GM15510 (cell line): Measurements from ENCODE around the gene FOXO6.

Source experiments
- POLR2A ChIP-seq: IDR thresholded peaks from 3 replicates; pipeline ENCODE4 v1.6.1; 2011; ENCODE audit warnings: borderline replicate concordance; ENCODE audit not compliant: insufficient read length; ENCODE audit errors: extremely low read depth

FOXO6 gene

DNA sequence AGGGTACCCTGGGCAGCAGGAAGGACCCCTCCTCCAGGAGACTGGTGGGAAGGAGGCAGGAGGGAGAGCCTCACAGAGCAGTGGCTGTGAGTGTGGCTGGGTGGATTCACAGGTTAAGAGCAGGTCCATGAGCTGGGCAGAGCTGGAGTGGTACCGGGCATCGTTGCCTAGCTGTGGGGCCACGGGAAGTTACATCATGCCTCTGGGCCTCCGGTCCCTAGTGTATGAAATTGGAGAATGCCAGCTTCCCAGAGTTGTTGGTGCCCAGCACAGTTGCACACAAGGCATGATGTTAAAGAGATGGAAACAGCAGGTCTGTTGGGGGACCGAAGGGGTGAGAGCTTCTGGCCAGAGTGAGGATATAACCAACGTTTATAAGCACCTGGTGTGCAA, 18.5 kb downstream of the FOXO6 start:
- no peak for TF ChIP-seq POLR2A

DNA sequence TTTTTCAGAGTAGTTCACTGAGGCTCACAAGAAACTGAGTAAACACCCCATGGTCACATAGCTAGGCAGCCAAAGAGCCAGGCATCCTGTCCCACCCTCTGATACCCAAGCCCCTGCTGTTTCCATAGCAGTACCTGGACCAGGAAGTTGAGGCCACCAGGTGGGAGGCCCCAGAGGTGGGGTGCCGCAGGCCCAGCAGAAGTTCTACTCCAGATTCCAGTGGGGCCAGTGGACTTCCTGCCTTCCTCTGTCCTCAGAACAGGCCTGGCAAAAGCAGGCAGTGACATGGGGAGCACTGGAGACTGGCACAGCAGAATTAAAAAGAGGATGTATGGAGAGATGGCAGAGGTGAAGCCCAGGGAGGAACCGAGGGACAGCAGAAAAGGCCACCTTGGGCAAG, 19.0 kb downstream of the FOXO6 start:
- TF ChIP-seq POLR2A = no peak

DNA sequence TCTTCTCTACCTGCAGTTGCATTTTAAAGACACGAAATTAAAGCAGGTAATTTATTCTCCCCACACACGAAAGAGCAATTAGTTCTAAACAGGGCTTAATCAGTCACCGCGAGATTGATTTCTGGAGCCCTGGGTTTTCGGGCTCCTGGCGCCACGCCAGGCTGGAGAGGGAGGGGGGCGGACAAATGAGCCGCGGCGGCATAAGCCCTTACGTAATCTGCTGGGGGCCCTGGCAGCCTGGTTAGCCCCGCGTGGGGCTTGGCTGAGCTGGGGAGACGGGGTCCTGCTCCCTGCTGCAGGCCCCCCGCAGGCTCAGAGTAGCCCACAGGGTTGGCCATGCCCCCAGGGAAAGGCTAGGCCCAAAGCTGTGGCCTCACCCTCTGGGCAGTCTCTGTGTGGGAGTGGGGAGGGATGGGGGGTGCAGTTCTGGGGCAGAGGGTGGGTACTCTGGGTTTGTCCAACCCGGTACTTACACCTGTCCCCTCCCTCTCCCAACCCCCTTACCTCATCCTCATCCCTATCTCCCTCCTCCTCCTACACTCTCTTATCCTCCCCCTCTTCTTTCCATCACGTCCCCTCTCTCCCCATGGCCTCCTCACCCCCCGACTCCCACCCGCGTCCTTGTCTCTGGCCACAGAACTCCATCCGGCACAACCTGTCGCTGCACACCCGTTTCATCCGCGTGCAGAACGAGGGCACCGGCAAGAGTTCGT, 19.9 kb downstream of the FOXO6 start:
- no peak for TF ChIP-seq POLR2A

DNA sequence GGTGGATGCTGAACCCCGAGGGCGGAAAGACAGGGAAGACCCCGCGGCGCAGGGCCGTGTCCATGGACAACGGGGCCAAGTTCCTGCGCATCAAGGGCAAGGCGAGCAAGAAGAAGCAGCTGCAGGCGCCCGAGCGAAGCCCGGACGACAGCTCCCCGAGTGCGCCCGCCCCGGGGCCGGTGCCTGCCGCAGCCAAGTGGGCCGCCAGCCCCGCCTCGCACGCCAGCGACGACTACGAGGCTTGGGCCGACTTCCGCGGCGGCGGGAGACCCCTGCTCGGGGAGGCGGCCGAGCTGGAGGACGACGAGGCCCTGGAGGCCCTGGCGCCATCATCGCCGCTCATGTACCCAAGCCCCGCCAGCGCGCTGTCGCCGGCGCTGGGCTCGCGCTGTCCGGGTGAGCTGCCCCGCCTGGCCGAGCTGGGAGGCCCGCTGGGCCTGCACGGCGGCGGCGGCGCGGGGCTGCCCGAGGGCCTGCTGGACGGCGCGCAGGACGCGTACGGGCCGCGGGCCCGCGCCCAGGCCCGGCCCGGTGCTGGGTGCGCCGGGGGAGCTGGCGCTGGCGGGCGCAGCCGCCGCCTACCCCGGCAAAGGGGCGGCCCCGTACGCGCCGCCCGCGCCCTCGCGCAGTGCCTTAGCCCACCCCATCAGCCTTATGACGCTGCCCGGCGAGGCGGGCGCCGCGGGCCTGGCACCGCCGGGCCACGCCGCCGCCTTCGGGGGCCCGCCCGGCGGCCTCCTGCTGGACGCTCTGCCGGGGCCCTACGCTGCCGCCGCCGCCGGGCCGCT, 20.7 kb downstream of the FOXO6 start:
- no peak for TF ChIP-seq POLR2A

DNA sequence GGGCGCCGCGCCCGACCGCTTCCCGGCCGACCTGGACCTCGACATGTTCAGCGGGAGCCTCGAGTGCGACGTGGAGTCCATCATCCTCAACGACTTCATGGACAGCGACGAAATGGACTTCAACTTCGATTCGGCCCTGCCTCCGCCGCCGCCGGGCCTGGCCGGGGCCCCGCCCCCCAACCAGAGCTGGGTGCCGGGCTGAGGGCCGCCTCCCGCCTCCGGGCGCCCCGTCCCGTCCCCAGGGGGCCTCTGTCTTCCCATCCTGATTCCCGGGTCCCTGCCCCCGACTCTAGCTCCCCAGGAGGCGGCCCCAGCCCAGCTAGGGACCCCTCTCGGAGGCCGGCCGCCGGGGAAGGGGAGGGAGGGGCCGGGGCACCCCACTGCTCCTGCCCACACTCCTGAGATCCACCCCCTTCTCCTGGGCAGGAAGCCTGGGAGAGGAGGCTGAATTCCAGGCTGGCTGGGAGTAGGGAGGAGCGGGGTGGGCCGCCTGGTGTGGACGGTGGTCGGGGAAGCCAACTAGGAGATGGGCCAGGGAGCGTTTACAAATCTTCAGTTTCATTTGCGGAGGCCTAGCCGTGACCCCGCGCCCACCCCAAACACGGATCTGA, 21.4 kb downstream of the FOXO6 start:
- TF ChIP-seq POLR2A = no peak

DNA sequence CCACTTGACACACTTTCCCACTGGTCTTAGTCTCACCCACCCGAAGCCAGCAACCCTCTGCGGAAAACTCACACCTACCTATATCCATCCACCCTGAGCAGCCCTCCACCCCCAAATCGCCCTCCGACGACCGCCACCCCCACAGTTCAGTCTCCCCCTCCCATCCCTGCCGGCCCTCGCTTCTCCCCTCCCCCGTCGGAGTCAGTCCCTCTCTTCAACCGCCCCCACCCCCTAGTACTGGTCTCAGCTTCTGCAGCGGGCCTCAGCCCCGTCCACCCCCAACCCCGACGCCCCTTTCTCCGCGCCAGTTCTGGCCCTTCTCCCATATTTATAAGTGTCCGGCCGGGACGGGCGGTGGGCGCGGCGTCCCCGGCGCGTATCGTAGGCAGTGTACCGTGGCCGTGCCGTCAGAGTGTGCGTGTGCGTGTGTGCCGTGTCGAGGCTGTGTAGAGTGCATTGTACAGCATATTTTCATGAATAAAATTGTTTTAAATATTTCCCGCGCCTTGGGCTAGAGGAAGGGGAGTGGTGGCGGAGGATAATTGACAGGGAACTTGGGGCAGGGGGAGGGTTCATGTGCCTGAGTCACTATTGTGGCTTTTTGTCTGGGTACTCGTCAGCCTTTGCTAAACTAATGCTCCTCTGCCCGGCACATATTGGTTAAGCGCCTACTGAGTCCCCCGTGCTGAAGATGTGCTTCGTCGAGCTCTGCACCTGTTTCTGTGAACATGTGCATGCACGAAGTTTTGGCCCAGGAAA, 22.0 kb downstream of the FOXO6 start:
- no peak for TF ChIP-seq POLR2A

DNA sequence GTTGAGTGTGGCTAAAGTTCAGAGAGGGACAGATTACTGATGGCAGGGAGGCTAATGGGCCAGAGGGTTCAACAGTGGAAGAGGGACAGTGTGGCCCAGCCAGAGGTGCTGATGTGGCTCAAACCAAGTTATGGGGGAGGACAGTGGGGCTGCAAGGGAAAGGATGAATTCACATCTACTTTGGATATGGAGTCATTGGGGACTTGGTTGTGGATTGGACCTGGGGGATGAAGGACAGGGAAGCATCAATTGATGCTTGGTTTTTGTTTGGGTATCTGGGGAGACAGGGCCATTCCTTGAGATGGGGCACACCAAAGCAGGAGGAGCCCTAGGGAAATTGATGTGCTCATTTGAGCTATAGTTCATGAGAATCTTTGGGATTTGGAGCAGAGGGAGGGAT, 23.3 kb downstream of the FOXO6 start:
- no peak for TF ChIP-seq POLR2A

DNA sequence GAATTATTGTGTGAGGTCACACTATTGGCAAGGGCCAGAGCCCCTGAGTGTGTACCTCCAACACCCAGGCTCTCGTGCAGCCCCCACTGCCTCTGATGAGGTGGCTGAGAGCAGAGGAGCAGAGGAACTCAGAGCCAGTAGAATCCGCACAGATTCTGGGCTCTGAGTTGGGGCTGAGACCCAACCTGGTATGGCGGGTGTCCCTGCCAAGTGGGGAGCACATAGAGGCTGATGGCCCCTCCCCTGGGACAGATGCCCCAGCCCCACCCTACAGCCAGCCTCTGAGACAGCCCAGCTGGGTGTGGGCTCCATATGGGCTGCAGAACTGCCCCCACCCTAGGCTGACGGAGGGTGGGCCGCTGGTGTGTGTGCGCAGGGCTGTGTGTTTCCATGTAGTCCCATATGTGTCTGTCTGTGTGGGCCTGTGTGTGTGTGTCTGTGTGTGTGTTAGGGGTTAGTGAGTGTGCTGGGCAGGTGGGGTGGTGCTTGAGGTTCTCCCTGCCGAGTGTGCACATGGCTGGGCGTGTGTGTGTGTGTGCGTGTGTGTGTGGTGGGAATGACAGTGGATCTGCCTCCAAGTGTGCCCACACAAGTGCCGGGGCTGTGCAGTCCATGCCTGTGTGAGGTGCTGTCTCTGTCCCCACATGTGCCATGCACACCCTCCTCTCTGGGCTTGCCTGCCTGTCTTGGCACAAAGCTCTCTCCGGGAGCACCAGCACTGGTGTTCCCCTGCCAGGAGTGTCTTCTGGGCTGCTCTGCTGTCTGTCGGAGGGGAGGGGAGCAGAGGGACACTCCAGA, 24.4 kb downstream of the FOXO6 start:
- TF ChIP-seq POLR2A = no peak

DNA sequence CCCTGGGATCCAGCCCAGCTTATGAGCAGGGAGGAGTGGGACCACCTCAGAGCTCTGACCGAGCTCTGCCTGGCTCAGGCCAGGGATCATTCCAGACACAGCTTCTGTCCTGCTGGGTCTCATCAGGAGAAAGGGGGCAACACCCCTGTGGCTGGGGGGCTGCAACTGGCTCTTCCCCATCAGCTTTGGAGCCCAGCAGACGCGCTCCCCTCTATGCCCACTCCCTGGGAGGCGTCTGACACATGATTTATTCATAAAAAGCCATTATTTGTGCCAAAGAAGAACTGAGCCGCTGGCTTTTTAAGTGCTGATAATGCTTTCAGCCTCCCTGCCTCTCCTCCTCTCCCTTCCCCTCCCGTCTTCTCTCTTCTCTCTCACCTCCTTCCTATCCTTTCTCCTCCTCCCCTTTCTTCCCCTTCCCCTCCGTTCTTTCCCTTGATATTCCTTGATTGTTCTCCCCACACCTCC, 25.0 kb downstream of the FOXO6 start:
- no peak for TF ChIP-seq POLR2A

DNA sequence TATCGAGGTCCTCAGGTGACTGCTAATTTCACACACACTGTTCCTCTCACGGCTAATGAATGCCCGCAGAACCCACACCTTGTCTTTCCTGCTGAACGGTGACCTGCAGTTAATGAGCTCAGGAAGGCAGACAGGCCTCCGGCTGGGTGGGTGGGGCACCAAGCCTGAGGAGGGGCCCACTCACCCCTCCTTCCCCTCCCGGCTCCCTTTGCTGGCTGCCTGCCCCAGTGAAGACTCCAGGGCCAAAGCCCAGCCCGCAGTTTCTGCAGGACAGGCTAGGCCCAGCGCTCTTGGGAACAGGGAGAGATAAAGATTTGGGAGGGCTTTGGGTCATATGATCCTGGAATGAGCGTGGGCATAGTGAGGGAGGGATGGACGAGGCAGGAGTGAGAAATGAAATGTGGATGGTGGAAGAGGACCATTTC, 26.4 kb downstream of the FOXO6 start:
- TF ChIP-seq POLR2A = no peak

DNA sequence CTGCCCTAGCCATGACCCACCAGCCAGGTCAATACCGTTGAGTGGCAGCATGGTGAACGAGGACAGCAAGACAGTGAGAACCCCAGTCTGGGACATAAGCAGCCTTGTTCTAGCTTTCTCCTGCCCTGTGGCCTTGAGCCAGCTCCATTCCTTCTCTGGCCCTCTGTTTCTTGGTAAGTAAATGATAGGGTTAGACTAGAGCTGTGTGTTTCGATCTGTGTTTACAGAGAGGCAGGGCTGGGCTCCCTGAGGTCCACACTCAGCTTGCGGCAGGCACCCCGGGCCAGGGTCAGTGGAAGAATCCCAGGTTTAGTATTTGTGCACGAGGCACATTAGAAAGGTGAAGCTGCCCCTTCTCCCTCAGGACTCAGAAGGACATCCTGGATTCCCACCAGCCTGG, 27.3 kb downstream of the FOXO6 start:
- TF ChIP-seq POLR2A = no peak

DNA sequence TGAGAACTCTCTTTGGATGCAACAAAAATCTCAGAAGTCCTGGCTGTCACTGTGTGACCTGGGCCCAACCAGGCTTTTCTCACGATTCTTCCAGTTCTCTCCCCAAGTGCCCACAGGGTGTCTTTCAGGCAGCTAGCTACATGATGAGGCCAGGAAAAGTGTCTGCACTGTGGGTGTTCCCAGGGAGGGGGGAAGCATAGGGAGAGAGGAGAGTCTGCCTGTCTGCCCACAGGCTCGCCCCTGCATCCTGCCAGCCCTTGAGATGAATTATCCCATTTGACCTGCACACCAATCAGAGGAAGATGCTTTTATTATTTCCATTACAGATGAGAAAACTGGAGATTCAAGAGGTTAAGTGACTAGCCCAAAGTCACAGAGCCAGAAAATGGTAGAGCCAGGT, 27.8 kb downstream of the FOXO6 start:
- no peak for TF ChIP-seq POLR2A

DNA sequence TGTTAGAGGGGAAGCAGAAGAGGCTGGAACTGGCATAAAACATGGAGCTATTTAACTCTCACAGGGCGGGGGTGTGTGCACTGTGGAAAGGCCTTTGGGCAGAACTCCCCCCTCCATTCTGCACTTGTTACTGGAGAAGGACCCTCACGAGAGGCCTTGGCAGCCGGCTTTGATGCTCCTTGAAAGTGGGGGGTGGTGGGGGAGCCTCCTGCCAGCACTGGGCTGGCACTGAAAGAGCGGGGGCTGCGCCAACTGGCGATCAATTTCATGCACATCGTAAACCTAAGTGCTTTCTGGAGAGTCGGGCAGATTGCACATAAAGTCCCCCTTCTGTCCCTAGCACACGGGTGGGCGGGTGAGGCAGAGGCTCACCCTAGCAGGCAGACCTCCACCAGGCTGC, 28.9 kb downstream of the FOXO6 start:
- TF ChIP-seq POLR2A = no peak

DNA sequence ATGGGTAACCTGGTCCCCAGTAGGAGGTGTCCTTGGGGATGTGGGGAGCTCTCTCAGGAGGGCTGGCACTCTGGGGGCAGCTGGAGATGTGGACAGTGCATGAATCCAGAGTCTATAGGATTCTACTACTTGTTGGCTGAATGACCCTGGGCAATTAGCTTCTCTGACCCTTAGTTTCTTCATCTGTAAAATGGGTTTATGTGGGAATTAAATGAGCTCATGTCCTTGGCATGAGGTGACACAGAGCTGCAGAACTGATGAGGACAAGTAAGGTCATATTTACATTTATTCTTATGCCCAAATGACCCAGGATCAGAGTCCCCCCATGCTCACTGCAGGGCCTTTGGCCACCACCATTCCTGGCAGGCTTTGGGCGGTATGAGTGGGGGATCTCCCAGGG, 29.3 kb downstream of the FOXO6 start:
- no peak for TF ChIP-seq POLR2A
